Natural killer cell (primary cell): ENCODE results near the gene ROBO4. TPM values are rescaled to one million over a fixed set of nuclear protein-coding genes. Genes with fewer than 3 reads are reported as not detected.

Experiments used
- ATAC-seq, 3 donors: fragments of 150-1000 bp in 2 of 3; fragments of 200-7000 bp in 1 of 3; cut with Tn5 transposase; 1 replicate in 1 of 3; 2 replicates in 2 of 3; pipeline ENCODE4 v1.10.0; 2021; ENCODE audit warnings: mild to moderate bottlenecking in 2 of 3, moderate library complexity in 2 of 3
- DNase-seq, 2 donors: peaks; one replicate each; pipeline versions ENCODE4 v3.0.0 to v3.0.0-alpha.2; 2013 to 2021; ENCODE audit warnings: mixed read lengths in 1 of 2
- H3K27ac ChIP-seq: one replicate; pipeline ENCODE4 v1.5.1; 2013; ENCODE audit warnings: mild to moderate bottlenecking, low read length
- H3K27me3 ChIP-seq: one replicate; pipeline ENCODE4 v1.6.1; 2013; ENCODE audit warnings: low read length; ENCODE audit not compliant: control insufficient read depth, insufficient read depth
- H3K36me3 ChIP-seq: one replicate; pipeline ENCODE4 v1.6.1; 2013; ENCODE audit warnings: low read length; ENCODE audit not compliant: control insufficient read depth, insufficient read depth
- H3K4me1 ChIP-seq: one replicate; pipeline ENCODE4 v1.6.1; 2013; ENCODE audit warnings: low read length; ENCODE audit not compliant: control insufficient read depth, insufficient read depth
- H3K4me3 ChIP-seq: one replicate; pipeline ENCODE4 v1.5.1; 2013; ENCODE audit warnings: low read length
- H3K9me3 ChIP-seq: one replicate; pipeline ENCODE4 v1.6.1; 2013; ENCODE audit warnings: low read length; ENCODE audit not compliant: control insufficient read depth, insufficient read depth
- H3K27ac Mint-ChIP-seq, 2 donors: one replicate each; pipeline ENCODE4 v1.8.0; 2022; ENCODE audit warnings: mild to moderate bottlenecking in 2 of 2, mixed read lengths in 2 of 2, moderate library complexity in 1 of 2
- H3K27me3 Mint-ChIP-seq, 2 donors: one replicate each; pipeline ENCODE4 v1.8.0; 2022; ENCODE audit warnings: low read depth in 2 of 2, mixed read lengths in 2 of 2
- H3K36me3 Mint-ChIP-seq: one replicate; pipeline ENCODE4 v1.8.0; 2022; ENCODE audit warnings: mixed read lengths
- H3K4me1 Mint-ChIP-seq, 2 donors: one replicate each; pipeline ENCODE4 v1.8.0; 2022; ENCODE audit warnings: mixed read lengths in 2 of 2
- H3K4me3 Mint-ChIP-seq: one replicate; pipeline ENCODE4 v1.8.0; 2022; ENCODE audit warnings: mild to moderate bottlenecking, moderate library complexity, mixed read lengths
- H3K9me3 Mint-ChIP-seq, 2 donors: one replicate each; pipeline ENCODE4 v1.8.0; 2022; ENCODE audit warnings: mixed read lengths in 2 of 2
- WGBS: methylation state at CpG from one replicate; pipeline ENCODE4 v1.1.7; 2013; ENCODE audit warnings: missing lambda C conversion rate; ENCODE audit not compliant: insufficient coverage; 5-methylcytosine and 5-hydroxymethylcytosine counted together
- intact Hi-C: fragments of 100-400 bp; cut with micrococcal nuclease; formaldehyde crosslinking; loops from one replicate; pipeline ENCODE4 v1.14.2; 2022
- total RNA-seq, 4 donors: library from RNA; stranded (reverse); fragments of 120-200 nt in 1 of 4; gene quantifications; one replicate each; pipeline versions ENCODE4 v1.2.3 to v1.2.4, GENCODE V29; 2013 to 2022
- TF ChIP-seq, protein P1 (sequence below): fragments of 200-600 bp; IDR thresholded peaks from one replicate; pipeline ENCODE4 v1.8.0; 2022; ENCODE audit warnings: antibody characterized with exemption

The ROBO4 gene
- total RNA-seq, 3 donors from 2014 or later (not counting 1 experiment from before 2014, with no cell fraction given) = not detected

DNA sequence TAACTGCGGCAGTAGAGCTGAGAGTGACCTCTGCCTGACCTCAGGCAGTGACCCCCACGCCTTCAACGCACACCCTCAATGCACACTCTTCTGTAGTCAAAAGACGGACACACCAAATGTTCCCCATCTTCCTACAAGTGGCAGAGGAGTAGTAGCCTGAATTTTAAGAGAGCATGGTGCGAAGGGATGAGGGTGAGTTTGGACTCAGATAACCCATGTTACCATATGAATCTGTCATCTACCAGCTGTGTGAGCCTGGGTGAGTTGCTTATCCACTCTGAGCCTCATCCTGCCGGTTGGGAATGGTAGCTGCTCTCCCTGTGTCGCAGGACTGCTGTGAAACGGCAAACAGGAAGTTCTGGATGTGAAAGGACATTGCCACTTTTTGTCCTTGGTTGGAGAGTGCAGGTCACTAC lies 53.0 kb downstream of the ROBO4 start:
- H3K36me3 Mint-ChIP-seq = no peaks in the 10 kb centered on the region
- H3K27me3 ChIP-seq = peaks cover 60% of the 10 kb centered on the region
- WGBS = 13% methylated on average over 5 of the region's 8 CpGs
- H3K4me3 Mint-ChIP-seq = no peak overlapping the region
- H3K9me3 Mint-ChIP-seq = no peaks in the 10 kb centered on the region
- H3K9me3 ChIP-seq = no peaks in the 10 kb centered on the region
- H3K27ac Mint-ChIP-seq = no peak overlapping the region
- H3K4me1 Mint-ChIP-seq = peaks cover 0 to 4% of the 10 kb centered on the region in 2 donors
- H3K27ac ChIP-seq = no peak overlapping the region
- TF ChIP-seq, protein P1, sequence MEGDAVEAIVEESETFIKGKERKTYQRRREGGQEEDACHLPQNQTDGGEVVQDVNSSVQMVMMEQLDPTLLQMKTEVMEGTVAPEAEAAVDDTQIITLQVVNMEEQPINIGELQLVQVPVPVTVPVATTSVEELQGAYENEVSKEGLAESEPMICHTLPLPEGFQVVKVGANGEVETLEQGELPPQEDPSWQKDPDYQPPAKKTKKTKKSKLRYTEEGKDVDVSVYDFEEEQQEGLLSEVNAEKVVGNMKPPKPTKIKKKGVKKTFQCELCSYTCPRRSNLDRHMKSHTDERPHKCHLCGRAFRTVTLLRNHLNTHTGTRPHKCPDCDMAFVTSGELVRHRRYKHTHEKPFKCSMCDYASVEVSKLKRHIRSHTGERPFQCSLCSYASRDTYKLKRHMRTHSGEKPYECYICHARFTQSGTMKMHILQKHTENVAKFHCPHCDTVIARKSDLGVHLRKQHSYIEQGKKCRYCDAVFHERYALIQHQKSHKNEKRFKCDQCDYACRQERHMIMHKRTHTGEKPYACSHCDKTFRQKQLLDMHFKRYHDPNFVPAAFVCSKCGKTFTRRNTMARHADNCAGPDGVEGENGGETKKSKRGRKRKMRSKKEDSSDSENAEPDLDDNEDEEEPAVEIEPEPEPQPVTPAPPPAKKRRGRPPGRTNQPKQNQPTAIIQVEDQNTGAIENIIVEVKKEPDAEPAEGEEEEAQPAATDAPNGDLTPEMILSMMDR = no peak
- DNase-seq = no peak
- peaks cover 75 to 94% of the 10 kb centered on the region in 2 donors for H3K27me3 Mint-ChIP-seq
- peaks cover 3% of the 10 kb centered on the region for H3K4me1 ChIP-seq
- intact Hi-C loops = no loop called here
- H3K36me3 ChIP-seq = no peaks in the 10 kb centered on the region
- H3K4me3 ChIP-seq = no peak overlapping the region
- ATAC-seq = no peak

DNA sequence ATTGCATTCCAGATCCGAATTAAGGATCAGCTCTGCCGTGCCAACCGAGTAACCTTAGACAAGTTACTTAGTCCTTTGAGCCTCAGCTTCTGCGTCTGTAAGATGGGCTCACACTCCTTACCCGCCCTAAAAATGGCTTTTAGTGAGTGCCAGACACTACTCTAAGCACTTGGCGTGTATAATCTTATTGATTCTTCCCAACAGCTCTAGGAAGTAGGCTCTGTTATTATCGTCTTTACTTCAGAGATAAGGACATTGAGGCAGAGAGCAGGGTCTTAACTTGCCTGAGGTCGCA lies 54.1 kb downstream of the ROBO4 start:
- Mint-ChIP-seq H3K9me3 (no peaks in the 10 kb centered on the region), H3K27me3 (peaks cover 74 to 92% of the 10 kb centered on the region in 2 donors), H3K27ac (no peak overlapping the region), H3K4me1 (peaks cover 0 to 4% of the 10 kb centered on the region in 2 donors), H3K4me3 (no peak overlapping the region), H3K36me3 (no peaks in the 10 kb centered on the region)
- 15% methylated on average over 8 of the region's 8 CpGs for WGBS
- Histone ChIP-seq H3K27ac (no peak overlapping the region), H3K27me3 (peaks cover 63% of the 10 kb centered on the region), H3K9me3 (no peaks in the 10 kb centered on the region), H3K4me3 (no peak overlapping the region), H3K4me1 (peaks cover 8% of the 10 kb centered on the region), H3K36me3 (no peaks in the 10 kb centered on the region)
- TF ChIP-seq, protein P1 = no peak
- intact Hi-C loops = no loop called here
- no peak for ATAC-seq
- DNase-seq = no peak

DNA sequence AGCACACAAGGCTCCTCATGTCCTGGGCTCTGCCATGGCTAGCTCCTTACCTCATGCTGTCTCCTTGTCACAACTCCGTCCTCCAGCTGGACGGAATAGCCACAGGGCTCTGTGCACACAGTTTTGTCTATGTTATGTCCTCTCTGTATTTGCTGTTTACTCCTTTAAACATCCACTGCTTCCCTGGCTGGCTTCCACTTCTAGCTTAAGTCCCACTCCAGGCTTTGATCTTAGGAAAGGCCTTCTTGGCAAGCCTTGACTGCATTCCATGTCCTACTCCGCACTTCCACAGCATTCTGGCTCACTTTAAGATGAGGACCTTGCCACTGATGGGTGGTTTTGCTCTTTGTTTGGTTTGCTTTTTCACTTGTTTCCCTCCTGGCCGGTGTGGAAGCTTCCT lies 55.4 kb downstream of the ROBO4 start:
- no peaks in the 10 kb centered on the region for H3K36me3 ChIP-seq
- H3K4me3 Mint-ChIP-seq = no peak overlapping the region
- H3K4me1 Mint-ChIP-seq = peaks cover 0 to 4% of the 10 kb centered on the region in 2 donors
- ATAC-seq (no peak), DNase-seq (no peak)
- no peak overlapping the region for H3K27ac Mint-ChIP-seq
- H3K9me3 ChIP-seq = no peaks in the 10 kb centered on the region
- H3K27me3 ChIP-seq = peaks cover 65% of the 10 kb centered on the region
- H3K27me3 Mint-ChIP-seq = peaks cover 71 to 89% of the 10 kb centered on the region in 2 donors
- WGBS = 45% methylated on average over 4 of the region's 4 CpGs
- peaks cover 8% of the 10 kb centered on the region for H3K4me1 ChIP-seq
- intact Hi-C loops = no loop called here
- no peaks in the 10 kb centered on the region for H3K36me3 Mint-ChIP-seq
- H3K27ac ChIP-seq = no peak overlapping the region
- H3K9me3 Mint-ChIP-seq = no peaks in the 10 kb centered on the region
- TF ChIP-seq, protein P1 = no peak
- no peak overlapping the region for H3K4me3 ChIP-seq

DNA sequence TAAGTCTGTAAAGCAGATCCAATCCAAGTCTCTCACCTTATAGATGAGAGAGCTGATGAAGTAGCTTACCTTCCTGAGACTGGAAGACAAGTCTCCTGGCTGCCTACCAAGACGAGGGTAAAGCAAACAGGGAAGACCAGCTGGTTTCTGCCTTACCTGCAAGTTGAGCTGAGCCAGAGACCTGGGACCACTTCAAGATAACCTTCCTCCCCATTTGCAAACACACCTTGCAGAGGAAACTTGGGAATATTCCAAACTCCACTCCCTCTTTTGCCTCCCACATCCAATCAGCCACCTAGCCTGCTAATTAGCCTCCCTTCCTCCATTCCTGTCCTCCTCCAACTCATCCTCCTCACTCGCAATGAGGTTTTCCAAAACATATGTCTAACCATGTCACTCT lies 55.8 kb downstream of the ROBO4 start:
- Mint-ChIP-seq H3K27ac (no peak overlapping the region), H3K27me3 (peaks cover 67 to 85% of the 10 kb centered on the region in 2 donors), H3K9me3 (no peaks in the 10 kb centered on the region), H3K4me3 (no peak overlapping the region), H3K4me1 (peaks cover 0 to 4% of the 10 kb centered on the region in 2 donors), H3K36me3 (no peaks in the 10 kb centered on the region)
- WGBS = 21% methylated on average over 2 of the region's 2 CpGs
- Histone ChIP-seq H3K36me3 (no peaks in the 10 kb centered on the region), H3K4me3 (no peak overlapping the region), H3K27me3 (peaks cover 64% of the 10 kb centered on the region), H3K4me1 (peaks cover 11% of the 10 kb centered on the region), H3K9me3 (no peaks in the 10 kb centered on the region), H3K27ac (no peak overlapping the region)
- ATAC-seq (no peak), DNase-seq (no peak)
- TF ChIP-seq, protein P1 = no peak
- intact Hi-C loops = no loop called here
